Karpas-422 (cell line): ENCODE measurements around the gene HMG20B. TPM values are rescaled to one million over a fixed set of nuclear protein-coding genes. Genes with fewer than 3 reads are reported as not detected.

Source experiments
- DNase-seq: peaks from one replicate; pipeline ENCODE4 v3.0.0-alpha.2; 2015
- H2AFZ ChIP-seq: fragments of 200-600 bp; sonication (generic); 2 replicates; pipeline ENCODE4 v1.6.1; 2014; ENCODE audit warnings: antibody characterized with exemption, low read length, mixed read lengths
- H3K27ac ChIP-seq: fragments of 200-600 bp; sonication (generic); 2 replicates; pipeline ENCODE4 v1.5.1; 2014; ENCODE audit warnings: mild to moderate bottlenecking, low read length, moderate library complexity
- H3K27me3 ChIP-seq: fragments of 200-600 bp; sonication (generic); 2 replicates; pipeline ENCODE4 v1.6.1; 2014; ENCODE audit warnings: low read length, mixed read lengths
- H3K36me3 ChIP-seq: fragments of 200-600 bp; sonication (generic); 2 replicates; pipeline ENCODE4 v1.6.1; 2014; ENCODE audit warnings: low read length, mixed read lengths; ENCODE audit not compliant: insufficient read depth
- H3K4me1 ChIP-seq: fragments of 200-600 bp; sonication (generic); 2 replicates; pipeline ENCODE4 v1.6.1; 2014; ENCODE audit warnings: mild to moderate bottlenecking, low read length, mixed read lengths
- H3K4me2 ChIP-seq: fragments of 200-600 bp; sonication (generic); 2 replicates; pipeline ENCODE4 v1.6.1; 2014; ENCODE audit warnings: low read length, low read depth, mild to moderate bottlenecking; ENCODE audit not compliant: poor library complexity, severe bottlenecking
- H3K4me3 ChIP-seq: fragments of 200-600 bp; sonication (generic); 2 replicates; pipeline ENCODE4 v1.5.1; 2014; ENCODE audit warnings: mild to moderate bottlenecking, antibody characterized with exemption, low read length, mixed read lengths
- H3K79me2 ChIP-seq: fragments of 200-600 bp; sonication (generic); 2 replicates; pipeline ENCODE4 v1.6.1; 2014; ENCODE audit warnings: mild to moderate bottlenecking, low read length, mixed read lengths
- H3K9ac ChIP-seq: fragments of 200-600 bp; sonication (generic); 2 replicates; pipeline ENCODE4 v1.6.0; 2014; ENCODE audit warnings: low read length
- H3K9me2 ChIP-seq: fragments of 200-600 bp; sonication (generic), shearing (Covaris generic); replicated peaks from 2 replicates; pipeline ENCODE4 v1.6.0; 2014; ENCODE audit warnings: mild to moderate bottlenecking, low read length, moderate library complexity; ENCODE audit not compliant: insufficient read depth
- H3K9me3 ChIP-seq: fragments of 300-700, 200-600 bp; sonication (generic); 2 replicates; pipeline ENCODE4 v1.6.1; 2014; ENCODE audit warnings: low read length, mixed read lengths
- H4K20me1 ChIP-seq: fragments of 200-600 bp; sonication (generic); 2 replicates; pipeline ENCODE4 v1.6.1; 2014; ENCODE audit warnings: mild to moderate bottlenecking, antibody characterized with exemption, low read length, low read depth; ENCODE audit not compliant: insufficient read depth
- total RNA-seq: library from RNA; depleted of rRNA; stranded (reverse); fragments of >200 nt; shearing (Covaris generic); gene quantifications from 2 replicates; pipeline ENCODE4 v1.2.3, GENCODE V29; 2014; ENCODE audit warnings: low replicate concordance

Gene HMG20B
- total RNA-seq, 1 experiment from 2014 or later: 53.7 TPM

DNA sequence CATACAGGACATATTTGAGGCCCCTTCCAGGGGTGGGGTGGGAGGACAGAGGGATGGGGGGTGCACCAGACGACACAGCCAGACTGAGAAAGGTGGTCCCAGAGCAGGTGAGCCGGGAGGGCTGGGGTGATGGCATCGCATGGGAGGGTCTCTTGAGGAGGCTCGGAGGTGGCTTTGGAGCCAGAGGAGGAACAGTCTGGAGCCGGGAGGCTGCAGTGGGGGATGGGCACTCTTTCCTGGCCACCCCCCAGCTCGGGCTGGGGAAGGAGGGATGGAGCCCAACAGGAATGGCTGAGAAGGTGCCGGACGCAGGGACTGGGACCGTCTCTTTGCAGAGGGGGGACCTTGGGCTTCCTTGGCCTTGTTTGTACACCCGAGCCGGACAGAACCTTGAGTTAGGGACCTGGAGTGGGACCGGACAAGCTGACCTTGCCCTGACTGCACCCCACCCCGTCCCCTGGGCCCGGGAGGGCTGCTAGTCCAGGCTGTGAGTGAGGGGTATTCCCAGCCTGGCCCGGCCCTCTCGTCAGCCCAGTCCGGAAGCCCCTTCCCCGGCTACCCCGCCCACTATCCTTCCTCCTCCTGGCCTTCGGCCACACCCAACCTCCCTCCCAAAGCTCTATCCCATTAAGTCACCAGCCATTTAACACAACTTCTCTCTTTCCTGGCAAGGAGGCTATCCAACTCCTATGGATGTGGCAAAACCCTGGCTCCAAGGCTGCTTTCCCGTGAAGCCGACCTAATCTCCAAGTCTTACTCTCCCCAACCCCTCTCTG lies 34.7 kb downstream of the HMG20B start:
- no peaks in the 10 kb centered on the region for H3K79me2 ChIP-seq
- no peaks in the 10 kb centered on the region for H3K9me3 ChIP-seq
- no peaks in the 10 kb centered on the region for H3K9me2 ChIP-seq
- H3K4me1 ChIP-seq: peaks cover 7% of the 10 kb centered on the region; the same call in 1 of the 2 replicates
- DNase-seq: no peak
- peaks cover 10% of the 10 kb centered on the region; the same call in 1 of the 2 replicates for H4K20me1 ChIP-seq
- no peak overlapping the region for H3K4me3 ChIP-seq
- H3K27me3 ChIP-seq: no peaks in the 10 kb centered on the region
- no peaks in the 10 kb centered on the region for H3K36me3 ChIP-seq
- H3K4me2 ChIP-seq: no peak overlapping the region
- H2AFZ ChIP-seq: no peak overlapping the region
- no peak overlapping the region for H3K27ac ChIP-seq
- no peak overlapping the region for H3K9ac ChIP-seq

DNA sequence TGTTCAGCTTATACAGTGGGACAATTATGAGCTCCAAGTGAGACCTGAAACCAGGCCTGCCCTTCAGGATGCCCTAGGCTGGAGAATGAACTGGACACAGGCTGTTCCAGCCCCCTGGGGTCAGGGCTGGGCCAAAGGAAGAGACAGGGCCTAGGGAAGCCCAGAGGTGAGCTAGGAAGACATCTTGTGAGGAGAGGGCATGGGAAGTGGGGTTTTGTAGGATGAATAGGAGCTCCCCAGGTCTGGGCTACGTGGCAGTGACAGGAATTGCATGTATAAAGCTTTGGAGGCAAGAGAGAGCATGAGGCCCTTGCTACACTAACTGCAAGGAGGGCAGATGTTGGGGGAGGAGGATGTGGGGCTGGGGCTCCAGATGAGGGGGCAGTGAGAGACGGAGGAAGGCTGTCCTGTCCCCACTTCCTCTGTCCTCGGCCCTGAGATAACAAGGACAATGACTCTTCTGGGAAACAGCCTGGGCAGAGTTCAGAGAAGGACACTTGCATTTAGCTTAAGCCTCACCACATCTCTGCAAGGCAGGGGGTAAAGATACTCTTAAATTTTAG lies 35.4 kb downstream of the HMG20B start:
- H3K4me1 ChIP-seq: peaks cover 7% of the 10 kb centered on the region; the same call in 1 of the 2 replicates
- H3K36me3 ChIP-seq: no peaks in the 10 kb centered on the region
- no peak for DNase-seq
- no peaks in the 10 kb centered on the region for H3K9me2 ChIP-seq
- no peak overlapping the region for H3K4me3 ChIP-seq
- no peaks in the 10 kb centered on the region for H3K79me2 ChIP-seq
- no peak overlapping the region for H3K4me2 ChIP-seq
- H2AFZ ChIP-seq: no peak overlapping the region
- peaks cover 10% of the 10 kb centered on the region; the same call in 1 of the 2 replicates for H4K20me1 ChIP-seq
- H3K9me3 ChIP-seq: no peaks in the 10 kb centered on the region
- H3K27ac ChIP-seq: no peak overlapping the region
- H3K27me3 ChIP-seq: no peaks in the 10 kb centered on the region
- H3K9ac ChIP-seq: no peak overlapping the region

DNA sequence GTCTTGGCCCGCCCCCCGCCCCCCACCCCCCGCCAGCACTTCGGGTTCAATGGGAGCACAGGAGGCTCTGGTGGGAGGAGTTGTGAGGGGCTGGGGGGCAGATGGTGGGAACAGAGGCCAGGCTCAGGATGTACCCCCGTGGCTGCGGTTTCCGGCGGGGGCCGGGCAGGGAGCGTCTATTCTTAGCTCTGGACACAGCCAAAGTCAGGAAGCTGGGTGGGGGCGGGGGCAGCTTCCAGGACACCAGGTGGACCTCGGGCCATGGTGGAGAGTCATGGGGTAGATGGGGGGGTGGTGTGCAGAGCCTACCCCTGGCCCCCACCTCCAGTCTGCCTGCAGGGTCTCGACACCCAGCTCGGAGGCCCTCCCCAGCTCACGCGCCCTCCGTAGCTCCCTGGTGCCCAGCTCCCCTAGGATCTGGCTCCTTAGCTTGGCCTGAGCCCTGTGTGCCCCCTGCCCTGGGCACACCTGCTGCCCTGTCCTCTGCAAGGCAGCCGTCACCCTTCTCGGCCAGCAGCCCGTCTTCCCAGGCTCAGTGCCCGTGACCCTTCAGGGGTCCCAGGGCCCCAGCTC lies 36.1 kb downstream of the HMG20B start:
- no peak overlapping the region for H2AFZ ChIP-seq
- H3K9me3 ChIP-seq: no peaks in the 10 kb centered on the region
- no peak for DNase-seq
- no peaks in the 10 kb centered on the region for H3K9me2 ChIP-seq
- H3K4me3 ChIP-seq: no peak overlapping the region
- H3K79me2 ChIP-seq: no peaks in the 10 kb centered on the region
- no peak overlapping the region for H3K9ac ChIP-seq
- H3K4me1 ChIP-seq: peaks cover 7% of the 10 kb centered on the region; the same call in 1 of the 2 replicates
- no peak overlapping the region for H3K27ac ChIP-seq
- H4K20me1 ChIP-seq: peaks cover 10% of the 10 kb centered on the region; the same call in 1 of the 2 replicates
- no peak overlapping the region for H3K4me2 ChIP-seq
- no peaks in the 10 kb centered on the region for H3K27me3 ChIP-seq
- H3K36me3 ChIP-seq: no peaks in the 10 kb centered on the region

DNA sequence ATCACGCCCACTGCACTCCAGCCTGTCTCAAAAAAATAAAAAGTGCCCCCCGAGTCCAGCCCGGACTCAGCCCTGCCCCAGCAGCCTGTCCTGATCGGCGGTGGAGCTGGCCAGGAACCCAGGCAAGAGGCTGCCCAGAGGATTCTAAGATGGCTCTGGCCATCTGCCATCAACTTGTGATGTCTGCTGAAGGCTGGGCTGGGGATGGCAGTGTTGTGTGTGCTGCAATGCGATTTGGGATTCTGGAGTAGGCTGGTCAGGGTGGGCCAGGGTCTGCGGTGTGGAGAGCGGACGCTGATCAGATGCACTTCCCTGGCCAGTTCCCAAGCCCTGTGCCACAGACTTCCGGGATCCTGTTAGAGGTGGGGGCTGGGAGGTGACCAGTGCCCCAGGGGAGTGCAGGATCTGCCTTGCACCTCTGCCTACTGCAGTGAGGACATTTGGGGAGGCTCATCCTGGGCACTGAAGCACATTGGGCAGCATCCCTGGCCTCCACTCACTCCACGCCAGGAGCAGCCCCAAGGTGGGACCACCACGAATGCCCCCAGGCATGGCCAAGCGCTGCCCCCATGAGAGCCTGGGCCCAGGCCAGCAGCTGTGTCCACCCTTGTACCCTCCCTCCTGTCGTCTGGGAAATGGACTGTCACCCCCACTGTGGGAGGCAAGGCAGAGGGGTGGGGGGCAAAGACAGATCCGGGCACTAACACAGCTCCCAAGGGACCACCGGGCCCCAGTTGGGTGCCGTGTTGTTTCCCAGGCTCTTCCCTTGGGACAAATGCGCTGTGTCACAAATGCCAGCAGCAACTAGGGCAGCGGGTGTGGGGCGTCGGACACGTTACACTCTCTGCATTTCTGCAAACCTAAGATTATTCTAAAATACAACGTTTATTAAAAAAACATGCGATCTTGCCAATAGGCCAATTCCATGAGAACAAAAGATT lies 37.3 kb downstream of the HMG20B start:
- H3K4me3 ChIP-seq: no peak overlapping the region
- no peaks in the 10 kb centered on the region for H3K27me3 ChIP-seq
- H3K9ac ChIP-seq: no peak overlapping the region
- no peaks in the 10 kb centered on the region for H3K9me3 ChIP-seq
- H3K4me2 ChIP-seq: no peak overlapping the region
- H4K20me1 ChIP-seq: peaks cover 10% of the 10 kb centered on the region; the same call in 1 of the 2 replicates
- H3K9me2 ChIP-seq: no peaks in the 10 kb centered on the region
- H3K36me3 ChIP-seq: no peaks in the 10 kb centered on the region
- no peak overlapping the region for H2AFZ ChIP-seq
- H3K79me2 ChIP-seq: no peaks in the 10 kb centered on the region
- DNase-seq: no peak
- no peak overlapping the region for H3K27ac ChIP-seq
- H3K4me1 ChIP-seq: peaks cover 4% of the 10 kb centered on the region; the same call in 1 of the 2 replicates

DNA sequence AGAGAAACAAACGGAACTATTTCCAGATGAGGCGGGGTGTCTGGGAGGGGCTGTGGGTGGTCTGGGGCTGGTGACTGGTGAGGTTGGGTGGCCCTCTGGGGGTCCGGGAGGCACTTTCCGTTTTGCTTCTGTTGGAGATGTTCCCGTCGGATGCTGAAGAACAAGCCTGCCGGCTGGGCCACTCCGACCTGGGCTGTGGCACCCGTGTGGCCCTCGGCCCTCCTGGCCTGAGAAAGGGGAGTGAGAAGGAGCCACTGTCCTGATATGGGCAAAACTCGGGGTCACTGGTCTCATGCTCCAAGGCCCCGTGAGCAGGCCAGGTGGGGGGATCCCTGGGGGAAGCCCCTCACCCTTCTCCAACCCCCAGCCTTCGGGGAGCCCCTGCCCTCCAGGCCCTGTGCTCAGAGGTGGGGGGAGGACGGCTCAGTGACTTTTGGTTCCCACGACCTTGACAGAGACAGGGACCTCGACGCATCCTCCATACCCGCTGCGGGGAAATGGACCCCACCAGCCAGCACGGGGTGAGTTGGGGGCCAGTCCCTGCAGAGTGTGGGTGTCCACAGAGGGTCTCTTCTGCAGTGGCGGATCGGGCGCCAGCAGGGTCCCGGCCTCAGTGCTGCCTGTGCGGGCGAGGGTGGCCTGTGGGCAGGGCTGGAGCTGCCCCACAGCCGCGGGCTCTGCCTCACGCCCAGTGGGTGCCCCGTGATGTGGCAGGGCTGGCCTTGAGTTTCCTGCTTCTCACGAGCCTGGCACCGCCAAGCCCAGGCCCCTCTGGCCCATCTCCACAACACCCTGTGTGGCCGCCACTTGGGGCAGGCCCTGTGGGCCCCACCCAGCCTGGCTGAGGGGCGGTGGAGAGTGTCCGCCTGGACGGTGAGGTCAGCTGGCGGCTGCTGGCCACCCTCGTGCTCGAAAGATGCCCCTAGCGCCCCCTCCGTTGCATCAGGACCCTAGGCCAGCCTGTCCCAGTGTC lies 38.3 kb downstream of the HMG20B start:
- H3K36me3 ChIP-seq: no peaks in the 10 kb centered on the region
- no peak overlapping the region for H3K4me3 ChIP-seq
- no peaks in the 10 kb centered on the region for H3K9me2 ChIP-seq
- no peak overlapping the region for H3K4me2 ChIP-seq
- no peak overlapping the region for H3K27ac ChIP-seq
- H2AFZ ChIP-seq: no peak overlapping the region
- no peaks in the 10 kb centered on the region for H3K27me3 ChIP-seq
- no peaks in the 10 kb centered on the region for H3K79me2 ChIP-seq
- no peak overlapping the region for H3K9ac ChIP-seq
- no peaks in the 10 kb centered on the region for H3K9me3 ChIP-seq
- H4K20me1 ChIP-seq: 0 out of 2 replicates have a peak, but pooled peaks cover 5% of the 10 kb centered on the region
- no peak for DNase-seq
- no peaks in the 10 kb centered on the region for H3K4me1 ChIP-seq

DNA sequence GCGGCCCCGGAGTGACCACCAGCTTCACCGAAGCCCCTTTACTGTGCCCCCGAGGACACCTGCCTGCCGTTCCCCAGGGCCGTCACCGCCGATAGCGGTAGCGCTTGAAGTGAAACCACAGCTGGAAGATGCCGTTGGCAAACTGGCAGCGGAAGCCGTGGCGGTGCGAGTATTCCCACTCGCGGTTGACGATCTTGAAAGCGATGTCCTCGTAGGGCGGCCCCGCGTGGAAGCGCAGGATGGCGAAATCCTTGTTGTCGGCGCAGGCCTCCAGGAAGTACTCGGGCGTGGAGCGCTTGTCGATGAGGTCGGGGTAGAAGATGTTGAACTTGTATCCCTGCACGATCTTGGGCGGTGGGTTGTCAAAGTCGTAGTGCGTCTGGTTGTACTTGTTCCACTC lies 39.1 kb downstream of the HMG20B start:
- Histone ChIP-seq H3K4me1 (no peaks in the 10 kb centered on the region), H3K9ac (no peak overlapping the region), H3K4me3 (no peak overlapping the region), H4K20me1 (0 out of 2 replicates have a peak, but pooled peaks cover 5% of the 10 kb centered on the region), H3K79me2 (no peaks in the 10 kb centered on the region), H3K4me2 (no peak overlapping the region), H2AFZ (no peak overlapping the region), H3K27ac (no peak overlapping the region), H3K9me2 (no peaks in the 10 kb centered on the region), H3K36me3 (no peaks in the 10 kb centered on the region), H3K9me3 (no peaks in the 10 kb centered on the region), H3K27me3 (no peaks in the 10 kb centered on the region)
- DNase-seq: no peak

DNA sequence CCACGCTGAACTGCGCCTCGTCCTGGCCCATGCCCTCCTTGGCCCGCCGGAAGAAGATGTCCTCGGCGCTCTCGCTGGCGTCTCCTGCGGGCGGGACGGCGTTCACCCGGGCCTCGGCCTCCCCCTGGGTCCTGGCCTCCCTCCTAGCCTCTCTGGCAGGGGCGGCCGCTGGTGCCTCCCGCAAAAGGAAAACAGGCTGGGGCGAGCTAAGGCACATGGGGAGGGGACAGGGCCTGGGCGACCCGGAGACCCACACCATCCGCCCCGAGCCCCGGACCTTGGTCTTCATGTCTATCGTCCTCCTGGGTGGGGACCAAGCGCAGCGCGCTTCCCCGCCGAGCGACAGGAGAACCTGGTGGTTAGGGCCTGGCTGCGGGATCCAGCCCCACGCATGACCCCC lies 39.6 kb downstream of the HMG20B start:
- no peak overlapping the region for H3K4me2 ChIP-seq
- DNase-seq: no peak
- H3K9ac ChIP-seq: no peak overlapping the region
- no peaks in the 10 kb centered on the region for H3K27me3 ChIP-seq
- no peak overlapping the region for H3K4me3 ChIP-seq
- no peaks in the 10 kb centered on the region for H3K79me2 ChIP-seq
- no peaks in the 10 kb centered on the region for H3K36me3 ChIP-seq
- H3K9me2 ChIP-seq: no peaks in the 10 kb centered on the region
- no peaks in the 10 kb centered on the region for H3K4me1 ChIP-seq
- H3K9me3 ChIP-seq: no peaks in the 10 kb centered on the region
- 0 out of 2 replicates have a peak, but pooled peaks cover 5% of the 10 kb centered on the region for H4K20me1 ChIP-seq
- H3K27ac ChIP-seq: no peak overlapping the region
- no peak overlapping the region for H2AFZ ChIP-seq
